Measurements from ENCODE around the gene PTCD3. TPM values are rescaled to one million over a fixed set of nuclear protein-coding genes. Genes with fewer than 3 reads are reported as not detected.

The PTCD3 gene
- polyA plus RNA-seq, 1 donor from 2014 or later: 214 TPM

- Histone ChIP-seq H2AFZ (ENCODE audit: low read depth, low read length) (no peak overlapping the region), H3K9ac (ENCODE audit: low read length) (no peak overlapping the region), H3K4me2 (ENCODE audit: low read length) (no peak overlapping the region), H3F3A (ENCODE audit: insufficient read depth, low read length, poor library complexity, severe bottlenecking) (no peaks in the 10 kb centered on the region), H3K9me2 (ENCODE audit: insufficient read depth, low read length) (no peaks in the 10 kb centered on the region), H3K27ac (ENCODE audit: low read length) (no peak overlapping the region), H3K4me3 (ENCODE audit: low read length) (no peak overlapping the region), H3K36me3 (ENCODE audit: insufficient read depth, low read length) (peaks cover 4% of the 10 kb centered on the region), H4K20me1 (ENCODE audit: insufficient read depth) (no peaks in the 10 kb centered on the region), H3K79me2 (replicated peaks; ENCODE audit: insufficient read depth, low read length) (no peaks in the 10 kb centered on the region), H3K9me3 (ENCODE audit: low read length) (no peaks in the 10 kb centered on the region), H3K27me3 (ENCODE audit: insufficient read depth, low read depth, low read length) (no peaks in the 10 kb centered on the region)
- TF ChIP-seq TAF1 (IDR thresholded peaks at IDR 0.05; ENCODE audit: low read depth): no peak
- TF ChIP-seq CTCF (IDR thresholded peaks at IDR 0.05; ENCODE audit: poor library complexity, severe bottlenecking): no peak
- TF ChIP-seq POLR2AphosphoS5 (IDR thresholded peaks at IDR 0.05): no peak
- no peak for TF ChIP-seq EP300 (conservative IDR thresholded peaks at IDR 0.05; ENCODE audit: poor library complexity, severe bottlenecking)
- TF ChIP-seq REST (IDR thresholded peaks at IDR 0.05; ENCODE audit: borderline replicate concordance): no peak
- TF ChIP-seq SMC3 (conservative IDR thresholded peaks at IDR 0.05; ENCODE audit: poor library complexity): no peak
- TF ChIP-seq MXI1 (conservative IDR thresholded peaks at IDR 0.05; ENCODE audit: poor library complexity, severe bottlenecking): no peak
- no peak for TF ChIP-seq RAD21 (conservative IDR thresholded peaks at IDR 0.05)
- no peak for TF ChIP-seq EZH2 (IDR thresholded peaks at IDR 0.05; ENCODE audit: borderline replicate concordance, insufficient read depth, low read length, poor library complexity, severe bottlenecking)
Observed at GRCh38 chr2:86174445-86174844, 68.4 kb downstream of the PTCD3 start.

- Histone ChIP-seq H3K4me3 (ENCODE audit: low read length) (no peak overlapping the region), H3K9me2 (ENCODE audit: insufficient read depth, low read length) (no peaks in the 10 kb centered on the region), H3K9me3 (ENCODE audit: low read length) (no peaks in the 10 kb centered on the region), H4K20me1 (ENCODE audit: insufficient read depth) (no peaks in the 10 kb centered on the region), H3K9ac (ENCODE audit: low read length) (no peak overlapping the region), H3K27me3 (ENCODE audit: insufficient read depth, low read depth, low read length) (no peaks in the 10 kb centered on the region), H3F3A (ENCODE audit: insufficient read depth, low read length, poor library complexity, severe bottlenecking) (no peaks in the 10 kb centered on the region), H3K4me2 (ENCODE audit: low read length) (no peak overlapping the region), H3K36me3 (ENCODE audit: insufficient read depth, low read length) (peaks cover 4% of the 10 kb centered on the region), H3K79me2 (replicated peaks; ENCODE audit: insufficient read depth, low read length) (peaks cover 1% of the 10 kb centered on the region), H2AFZ (ENCODE audit: low read depth, low read length) (no peak overlapping the region), H3K27ac (ENCODE audit: low read length) (no peak overlapping the region)
- TF ChIP-seq POLR2AphosphoS5 (IDR thresholded peaks at IDR 0.05) (no peak), MXI1 (conservative IDR thresholded peaks at IDR 0.05; ENCODE audit: poor library complexity, severe bottlenecking) (no peak), EP300 (conservative IDR thresholded peaks at IDR 0.05; ENCODE audit: poor library complexity, severe bottlenecking) (no peak), SMC3 (conservative IDR thresholded peaks at IDR 0.05; ENCODE audit: poor library complexity) (no peak), EZH2 (IDR thresholded peaks at IDR 0.05; ENCODE audit: borderline replicate concordance, insufficient read depth, low read length, poor library complexity, severe bottlenecking) (no peak), REST (IDR thresholded peaks at IDR 0.05; ENCODE audit: borderline replicate concordance) (no peak), TAF1 (IDR thresholded peaks at IDR 0.05; ENCODE audit: low read depth) (no peak), CTCF (IDR thresholded peaks at IDR 0.05; ENCODE audit: poor library complexity, severe bottlenecking) (no peak), RAD21 (conservative IDR thresholded peaks at IDR 0.05) (no peak)
Observed at GRCh38 chr2:86175828-86176227, 69.8 kb downstream of the PTCD3 start.
